Endothelial cell of umbilical vein (primary cell): ENCODE data around the gene TEC. TPM values are rescaled to one million over a fixed set of nuclear protein-coding genes. Genes with fewer than 3 reads are reported as not detected.

Experiments used
- BruUV-seq: library from RNA; stranded (reverse); fragments of 400-500 nt; replicated peaks from 2 replicates; lab custom pipeline; 2021; lab: Mats Ljungman, UMichigan
- CTCF ChIA-PET: fragments of 300-600, 350-600 bp; sonication (Branson Sonifier 250); formaldehyde crosslinking; loops from one replicate; lab custom pipeline; 2021; ENCODE audit warnings: antibody characterized with exemption, inconsistent platforms; lab: Charles Lee
- POLR2A ChIA-PET: fragments of 300-600, 350-600 bp; sonication (Branson Sonifier 250); formaldehyde crosslinking; loops from one replicate; lab custom pipeline; 2021; ENCODE audit warnings: antibody characterized with exemption, inconsistent platforms; lab: Charles Lee
- DNase-seq: peaks from one replicate; pipeline ENCODE4 v3.0.0-alpha.2; 2011; ENCODE audit warnings: low read depth, low spot score
- FAIRE-seq: peaks from 2 replicates; lab custom pipeline; 2011; peaks lifted over from hg19 to GRCh38; lab: Jason Lieb, UNC
- H2AFZ ChIP-seq: 2 replicates; pipeline ENCODE4 v1.6.0; 2012; ENCODE audit warnings: low read depth, low read length, control low read depth, inconsistent platforms
- H3K27ac ChIP-seq: 2 replicates; pipeline ENCODE4 v1.5.1; 2011; ENCODE audit warnings: low read depth, mild to moderate bottlenecking, control low read depth, low read length, moderate library complexity; ENCODE audit not compliant: insufficient read depth
- H3K27me3 ChIP-seq, 2 experiments: 2 replicates each; pipeline versions ENCODE4 v1.6.0 to v1.6.1; 2011; ENCODE audit warnings: low read length in 2 of 2, mixed read lengths in 1 of 2; ENCODE audit not compliant: control insufficient read depth in 2 of 2, insufficient read depth in 2 of 2
- H3K36me3 ChIP-seq, 2 experiments: 2 replicates in 1 of 2; 3 replicates in 1 of 2; pipeline ENCODE4 v1.5.1; 2011; ENCODE audit warnings: low read length in 2 of 2, mild to moderate bottlenecking in 1 of 2, moderate library complexity in 1 of 2; ENCODE audit not compliant: control insufficient read depth in 2 of 2, insufficient read depth in 2 of 2; ENCODE audit errors: extremely low read depth in 1 of 2
- H3K4me1 ChIP-seq: 3 replicates; pipeline ENCODE4 v1.5.1; 2011; ENCODE audit warnings: mild to moderate bottlenecking, low read length; ENCODE audit not compliant: control insufficient read depth, insufficient read depth; ENCODE audit errors: extremely low read depth
- H3K4me2 ChIP-seq: 2 replicates; pipeline ENCODE4 v1.6.1; 2011; ENCODE audit warnings: low read length, control low read depth, mixed read lengths; ENCODE audit not compliant: insufficient read depth
- H3K4me3 ChIP-seq, 3 experiments: fragments of 200-600 bp in 1 of 3; sonication (generic), shearing (Covaris generic) in 1 of 3; replicated peaks in 1 of 3; 2 replicates each; pipeline ENCODE4 v1.5.1; 2011 to 2016; ENCODE audit warnings: control low read depth in 3 of 3, low read length in 3 of 3, mild to moderate bottlenecking in 2 of 3, inconsistent platforms in 1 of 3, low read depth in 1 of 3, moderate library complexity in 1 of 3; ENCODE audit not compliant: insufficient read depth in 1 of 3
- H3K79me2 ChIP-seq: 2 replicates; pipeline ENCODE4 v1.6.0; 2012; ENCODE audit warnings: low read length, inconsistent platforms; ENCODE audit not compliant: control insufficient read depth, insufficient read depth
- H3K9ac ChIP-seq: replicated peaks from 2 replicates; pipeline ENCODE3; 2011; ENCODE audit warnings: low read length, control low read depth; ENCODE audit not compliant: insufficient read depth; ENCODE audit errors: extremely low read depth
- H3K9me1 ChIP-seq: replicated peaks from 3 replicates; pipeline ENCODE4 v1.6.0; 2011; ENCODE audit warnings: mild to moderate bottlenecking, low read length; ENCODE audit not compliant: control insufficient read depth, insufficient read depth; ENCODE audit errors: extremely low read depth
- H3K9me3 ChIP-seq: replicated peaks from 2 replicates; pipeline ENCODE4 v1.5.1; 2012; ENCODE audit warnings: low read length, inconsistent platforms; ENCODE audit not compliant: control insufficient read depth, insufficient read depth
- H4K20me1 ChIP-seq: replicated peaks from 2 replicates; pipeline ENCODE3; 2011; ENCODE audit warnings: mild to moderate bottlenecking, low read length; ENCODE audit not compliant: control insufficient read depth, insufficient read depth; ENCODE audit errors: extremely low read depth
- EZH2 ChIP-seq: IDR thresholded peaks from 2 replicates; pipeline ENCODE4 v1.6.1; 2012; ENCODE audit warnings: borderline replicate concordance, low read depth, mild to moderate bottlenecking, moderate library complexity, low read length, inconsistent platforms; ENCODE audit not compliant: severe bottlenecking
- FOS ChIP-seq: IDR thresholded peaks from 2 replicates; pipeline ENCODE4 v1.6.1; 2011; ENCODE audit warnings: mild to moderate bottlenecking, low read length, moderate library complexity, borderline replicate concordance; ENCODE audit not compliant: insufficient read depth
- GATA2 ChIP-seq: IDR thresholded peaks from 2 replicates; pipeline ENCODE4 v1.7.0; 2011; ENCODE audit warnings: low read depth, mild to moderate bottlenecking, moderate library complexity, mixed read lengths, low read length; ENCODE audit not compliant: insufficient read length, insufficient read depth
- JUN ChIP-seq: IDR thresholded peaks from 2 replicates; pipeline ENCODE4 v1.6.1; 2011; ENCODE audit warnings: borderline replicate concordance, low read depth; ENCODE audit not compliant: insufficient read length, insufficient read depth
- MAX ChIP-seq: IDR thresholded peaks from 2 replicates; pipeline ENCODE4 v1.6.1; 2011; ENCODE audit not compliant: insufficient read depth, insufficient read length
- MYC ChIP-seq: IDR thresholded peaks from one replicate; pipeline ENCODE4 v1.6.1; 2011; ENCODE audit warnings: mild to moderate bottlenecking, low read depth, low read length
- POLR2A ChIP-seq: IDR thresholded peaks from 2 replicates; pipeline ENCODE4 v1.6.1; 2012; ENCODE audit warnings: low read depth, mild to moderate bottlenecking, control low read depth, low read length
- POLR2AphosphoS5 ChIP-seq: IDR thresholded peaks from 2 replicates; pipeline ENCODE4 v1.6.1; 2012; ENCODE audit warnings: low read depth, mild to moderate bottlenecking, control low read depth, low read length, moderate library complexity; ENCODE audit not compliant: insufficient read depth
- dilution Hi-C: fragments of 300-500 bp; cut with MboI; formaldehyde crosslinking; loops from one replicate; pipeline ENCODE4 v1.15.0; 2019; ENCODE audit warnings: low sequenced_read_pairs; ENCODE audit not compliant: extremely low pct_ligation_motif_present
- intact Hi-C: fragments of 100-400 bp; cut with micrococcal nuclease; formaldehyde crosslinking; loops from one replicate; pipeline ENCODE4 v1.10.0; 2022
- polyA plus RNA-seq, 4 experiments: library from polyadenylated mRNA; depleted of rRNA in 3 of 4; stranded (reverse) in 3 of 4; unstranded in 1 of 4; fragments of >200 nt; gene quantifications; 2 replicates each; pipeline versions ENCODE4 v1.2.1 to v1.2.3, GENCODE V29; 2011 to 2012; ENCODE audit warnings: missing spikeins in 1 of 4
- total RNA-seq: library from RNA; stranded (reverse); gene quantifications from 2 replicates; pipeline ENCODE4 v1.2.3, GENCODE V29; 2021
- TF ChIP-seq, protein P1 (sequence below), 2 donors: IDR thresholded peaks; 1 replicate in 1 of 2; 2 replicates in 1 of 2; pipeline ENCODE4 v1.5.1; 2011; ENCODE audit warnings: low read length in 2 of 2, mild to moderate bottlenecking in 2 of 2, moderate library complexity in 2 of 2, control low read depth in 1 of 2, inconsistent platforms in 1 of 2, low read depth in 1 of 2; ENCODE audit not compliant: insufficient read depth in 1 of 2; ENCODE audit errors: extremely low read depth in 1 of 2

The TEC gene
- total and polyA plus RNA-seq, 2 donors (not counting 3 experiments of a cell fraction or from before 2014, with no cell fraction given) = 0.08 to 0.86 TPM

DNA sequence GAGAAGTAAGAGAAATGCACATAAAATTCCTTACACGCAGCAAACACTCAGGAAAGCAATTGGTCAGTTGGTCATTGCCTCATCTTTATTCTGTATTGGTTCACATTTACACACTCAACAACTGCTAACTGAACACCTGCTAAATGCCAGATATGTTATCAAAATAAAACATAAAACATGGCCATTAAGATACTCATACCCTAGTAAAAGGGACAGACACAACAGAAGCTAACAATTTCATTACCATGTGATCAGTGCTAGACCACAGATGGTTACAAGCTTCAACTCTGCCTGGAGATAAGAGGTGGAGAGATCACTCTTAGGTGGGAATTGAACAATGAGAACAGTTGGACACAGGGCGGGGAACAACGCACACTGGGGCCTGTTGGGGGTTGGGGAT lies 26.2 kb downstream of the TEC start:
- H3K4me2 ChIP-seq = no peak overlapping the region
- DNase-seq (no peak), FAIRE-seq (no peak)
- H4K20me1 ChIP-seq = no peaks in the 10 kb centered on the region
- no peaks in the 10 kb centered on the region for H3K9me1 ChIP-seq
- H3K36me3 ChIP-seq = no peaks in the 10 kb centered on the region
- H3K9me3 ChIP-seq = no peaks in the 10 kb centered on the region
- no peak overlapping the region for H3K27ac ChIP-seq
- CTCF ChIA-PET = interaction anchor here (1.0 to 1.1 kb wide), 2 partner anchors 10 kb away, joined by 3 read pairs; no protein-coding TSS in a partner anchor
- no peaks in the 10 kb centered on the region for H3K79me2 ChIP-seq
- no TSS peak for BruUV-seq
- TF ChIP-seq MYC (no peak), GATA2 (no peak), POLR2A (no peak), JUN (no peak), FOS (no peak)
- no peak overlapping the region for H3K4me3 ChIP-seq
- no peaks in the 10 kb centered on the region for H3K4me1 ChIP-seq
- intact Hi-C loops (no loop called here), dilution Hi-C loops (no loop called here)
- POLR2A ChIA-PET = no interaction called here
- no peak overlapping the region for H2AFZ ChIP-seq
- no peak overlapping the region for H3K9ac ChIP-seq
- peaks cover 0 to 7% of the 10 kb centered on the region in 2 experiments for H3K27me3 ChIP-seq

DNA sequence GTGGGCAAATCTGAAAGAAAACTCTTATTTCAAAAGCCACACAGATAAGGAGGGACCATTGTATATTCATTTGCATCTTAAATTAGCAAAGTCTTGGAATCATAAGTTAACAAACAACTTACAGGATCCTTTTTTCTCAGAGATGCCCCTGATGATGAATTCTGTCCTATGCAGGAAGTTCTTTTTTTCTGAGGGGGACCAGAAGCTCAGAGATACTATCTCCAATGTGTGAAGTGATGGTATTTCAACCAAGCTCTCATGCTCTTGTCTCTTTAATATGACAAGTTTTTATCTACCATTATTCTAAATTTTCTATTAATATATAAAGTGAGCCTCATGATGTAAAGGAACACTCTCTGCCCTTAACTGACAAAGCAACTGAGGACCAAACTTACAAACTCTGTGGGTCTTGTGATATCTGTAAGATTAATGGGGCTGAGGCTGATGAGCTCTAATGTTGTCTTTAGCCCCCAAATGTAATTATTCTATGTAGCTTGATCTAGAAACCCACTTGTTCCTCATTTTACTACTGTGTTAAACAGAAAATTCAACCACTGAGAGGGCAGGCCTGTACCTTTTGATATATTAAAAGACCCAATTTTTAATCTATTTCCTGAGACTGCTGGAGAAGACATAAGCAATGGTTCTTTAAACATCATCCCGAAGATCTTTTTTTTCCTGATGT lies 27.0 kb downstream of the TEC start:
- DNase-seq = no peak
- CTCF ChIA-PET = interaction anchor here (1.1 kb wide), 1 partner anchor 9 kb away, joined by 3 read pairs; no protein-coding TSS in a partner anchor
- intact Hi-C loops = no loop called here
- H3K4me2 ChIP-seq = no peak overlapping the region
- H3K27ac ChIP-seq = no peak overlapping the region
- peaks cover 0 to 7% of the 10 kb centered on the region in 2 experiments for H3K27me3 ChIP-seq
- H2AFZ ChIP-seq = no peak overlapping the region
- H3K9ac ChIP-seq = no peak overlapping the region
- dilution Hi-C loops = no loop called here
- H3K79me2 ChIP-seq = no peaks in the 10 kb centered on the region
- H3K9me1 ChIP-seq = no peaks in the 10 kb centered on the region
- H3K36me3 ChIP-seq = no peaks in the 10 kb centered on the region
- H3K4me3 ChIP-seq = no peak overlapping the region
- POLR2A ChIA-PET = no interaction called here
- no peaks in the 10 kb centered on the region for H4K20me1 ChIP-seq
- no peaks in the 10 kb centered on the region for H3K9me3 ChIP-seq
- no TSS peak for BruUV-seq
- no peaks in the 10 kb centered on the region for H3K4me1 ChIP-seq
- TF ChIP-seq POLR2AphosphoS5 (no peak), POLR2A (no peak), MAX (no peak), EZH2 (no peak), GATA2 (no peak), JUN (no peak), MYC (no peak), FOS (no peak)
- TF ChIP-seq, protein P1, sequence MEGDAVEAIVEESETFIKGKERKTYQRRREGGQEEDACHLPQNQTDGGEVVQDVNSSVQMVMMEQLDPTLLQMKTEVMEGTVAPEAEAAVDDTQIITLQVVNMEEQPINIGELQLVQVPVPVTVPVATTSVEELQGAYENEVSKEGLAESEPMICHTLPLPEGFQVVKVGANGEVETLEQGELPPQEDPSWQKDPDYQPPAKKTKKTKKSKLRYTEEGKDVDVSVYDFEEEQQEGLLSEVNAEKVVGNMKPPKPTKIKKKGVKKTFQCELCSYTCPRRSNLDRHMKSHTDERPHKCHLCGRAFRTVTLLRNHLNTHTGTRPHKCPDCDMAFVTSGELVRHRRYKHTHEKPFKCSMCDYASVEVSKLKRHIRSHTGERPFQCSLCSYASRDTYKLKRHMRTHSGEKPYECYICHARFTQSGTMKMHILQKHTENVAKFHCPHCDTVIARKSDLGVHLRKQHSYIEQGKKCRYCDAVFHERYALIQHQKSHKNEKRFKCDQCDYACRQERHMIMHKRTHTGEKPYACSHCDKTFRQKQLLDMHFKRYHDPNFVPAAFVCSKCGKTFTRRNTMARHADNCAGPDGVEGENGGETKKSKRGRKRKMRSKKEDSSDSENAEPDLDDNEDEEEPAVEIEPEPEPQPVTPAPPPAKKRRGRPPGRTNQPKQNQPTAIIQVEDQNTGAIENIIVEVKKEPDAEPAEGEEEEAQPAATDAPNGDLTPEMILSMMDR (IDR thresholded peaks at IDR 0.05; ENCODE audit: extremely low read depth in 1 of 2, insufficient read depth in 1 of 2, low read depth in 1 of 2, low read length in 2 of 2) = no peak
- FAIRE-seq = no peak
